ENCODE measurements around the gene TLCD5. TPM values are rescaled to one million over a fixed set of nuclear protein-coding genes. Genes with fewer than 3 reads are reported as not detected.

The TLCD5 gene
- total RNA-seq, 1 donor from 2014 or later: 6.4 TPM

DNA sequence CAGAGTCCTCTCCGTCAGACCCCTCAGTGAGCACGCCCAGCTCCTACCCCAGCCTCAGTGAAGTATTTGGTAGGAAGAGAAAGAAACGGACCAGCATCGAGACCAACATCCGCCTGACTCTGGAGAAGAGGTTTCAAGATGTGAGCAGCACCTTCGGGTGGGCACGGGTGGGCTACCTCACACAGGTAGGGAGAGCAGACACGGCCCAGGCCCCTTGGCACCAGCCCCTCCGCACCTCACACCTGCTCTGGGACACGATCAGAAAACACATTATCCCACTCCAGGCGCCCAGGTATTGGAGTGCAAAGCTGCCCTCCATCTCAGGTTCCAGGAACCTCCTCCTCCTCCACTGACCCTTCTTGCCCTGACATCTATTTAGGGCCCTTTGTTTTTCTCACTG, 17.6 kb upstream of the TLCD5 start:
- no peak for DNase-seq (ENCODE audit: low read depth, low spot score)

GRCh38 chr11:120308081-120308480, 17.0 kb upstream of the TLCD5 start:
- no peak for DNase-seq (ENCODE audit: low read depth, low spot score)

GRCh38 chr11:120310870-120311269, 14.2 kb upstream of the TLCD5 start:
- DNase-seq (ENCODE audit: low read depth, low spot score): no peak

GRCh38 chr11:120314861-120315260, 10.2 kb upstream of the TLCD5 start:
- DNase-seq (ENCODE audit: low read depth, low spot score): no peak

GRCh38 chr11:120316880-120317688, 8.0 kb upstream of the TLCD5 start:
- DNase-seq (ENCODE audit: low read depth, low spot score): no peak

DNA sequence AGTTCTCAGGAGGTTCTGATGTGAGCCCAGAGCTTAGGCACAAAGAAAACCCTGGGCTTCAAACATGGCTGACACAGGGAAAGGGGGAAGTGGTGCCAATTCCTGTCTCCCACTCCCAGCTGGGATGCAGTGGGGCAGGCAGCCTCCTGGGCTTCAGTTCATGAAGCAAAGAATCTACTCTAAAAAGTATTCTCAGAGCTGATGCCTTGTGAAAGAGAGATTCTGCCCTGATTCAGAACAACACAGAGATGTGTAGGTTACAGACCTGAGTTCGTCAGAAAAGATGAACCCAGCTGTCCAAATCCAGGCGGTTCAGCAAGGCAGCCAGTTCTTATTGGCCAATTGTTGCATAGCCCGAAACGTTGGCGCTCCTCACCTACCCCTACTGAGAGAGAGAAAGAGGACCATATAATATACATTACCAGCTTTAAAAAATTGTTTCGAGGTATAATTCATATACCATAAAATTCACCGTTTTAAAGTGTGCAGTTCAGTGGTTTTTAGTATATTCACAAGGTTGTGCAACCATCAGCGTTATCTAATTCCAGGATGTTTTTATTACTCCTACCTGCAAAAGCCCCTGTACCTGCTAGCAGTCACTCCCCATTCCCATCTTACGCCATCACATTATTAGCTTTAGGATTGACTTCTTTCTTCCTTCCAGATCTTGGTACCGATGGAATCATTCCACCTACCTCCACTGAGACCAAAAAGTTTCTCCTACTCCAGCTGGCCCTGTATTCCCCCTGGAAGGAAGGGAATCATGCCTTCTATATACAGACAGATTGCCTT, 7.2 kb upstream of the TLCD5 start:
- DNase-seq (ENCODE audit: low read depth, low spot score): no peak

DNA sequence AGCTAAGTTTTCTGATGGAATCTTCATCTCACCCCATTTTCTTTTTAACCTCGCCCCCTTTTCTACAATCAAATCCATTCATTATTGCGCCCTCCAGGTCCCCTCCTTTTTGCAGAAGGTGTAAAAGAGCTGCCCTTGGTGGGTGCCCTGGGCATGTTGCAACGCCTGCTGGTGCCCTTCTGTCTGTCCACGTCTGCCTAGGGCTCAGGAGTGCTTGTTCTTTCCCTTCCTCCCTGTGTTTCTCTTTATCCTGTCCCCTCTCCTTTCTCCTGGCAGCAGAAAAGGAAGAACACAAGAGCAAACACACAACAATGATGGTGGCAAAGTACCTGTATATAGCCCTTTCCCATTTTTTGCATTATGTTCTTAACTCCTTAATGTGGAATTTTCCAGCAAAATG, 6.2 kb upstream of the TLCD5 start:
- no peak for DNase-seq (ENCODE audit: low read depth, low spot score)

- no peak for DNase-seq (ENCODE audit: low read depth, low spot score)
These were observed 1.1 kb downstream of the TLCD5 start for GRCh38 chr11:120326228-120326627.

DNA sequence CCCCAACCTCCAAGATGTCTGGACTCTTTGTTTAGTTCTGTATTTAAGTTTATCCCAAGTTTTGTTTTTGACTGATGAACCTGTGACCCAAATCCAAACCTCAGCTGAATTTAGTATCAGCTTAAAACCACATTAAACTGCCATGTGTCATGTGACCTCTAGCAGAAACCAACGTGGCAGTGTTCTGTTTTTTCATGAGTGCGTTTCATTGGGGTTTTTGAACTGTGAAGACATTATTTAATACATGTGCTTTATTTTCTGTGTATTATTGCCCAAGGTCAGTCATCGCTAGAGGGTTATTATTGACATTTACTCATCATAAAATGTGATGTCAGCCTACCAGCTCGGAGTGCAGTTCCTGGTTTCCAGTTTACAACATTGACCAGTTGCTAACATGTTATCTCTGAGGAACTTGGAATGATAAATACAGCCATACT, 1.8 kb downstream of the TLCD5 start:
- no peak for DNase-seq (ENCODE audit: low read depth, low spot score)

- DNase-seq (ENCODE audit: low read depth, low spot score): no peak
These were observed 2.2 kb downstream of the TLCD5 start for GRCh38 chr11:120327311-120327710.

DNA sequence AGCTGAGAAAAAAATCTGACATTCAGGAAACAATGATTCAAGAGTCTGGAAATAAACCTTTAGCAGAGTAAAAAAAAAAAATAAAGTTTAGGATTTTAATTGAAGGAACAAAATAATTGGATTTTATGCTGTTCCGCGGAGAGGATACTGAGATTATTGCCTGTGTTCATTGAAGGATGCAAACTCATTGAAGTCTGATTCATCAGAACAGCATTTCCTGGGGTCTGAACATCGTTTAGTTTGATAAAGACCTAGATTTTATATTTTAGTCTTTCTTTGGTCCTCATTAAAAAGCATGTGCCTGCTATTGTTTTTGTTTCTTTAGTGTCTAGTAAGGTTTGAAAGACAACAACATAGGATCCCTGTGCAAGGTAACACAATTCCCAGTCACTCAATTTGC, 4.5 kb downstream of the TLCD5 start:
- no peak for DNase-seq (ENCODE audit: low read depth, low spot score)

GRCh38 chr11:120330045-120330444, 4.9 kb downstream of the TLCD5 start:
- DNase-seq (ENCODE audit: low read depth, low spot score): no peak

- no peak for DNase-seq (ENCODE audit: low read depth, low spot score)
These were observed 6.3 kb downstream of the TLCD5 start for GRCh38 chr11:120331301-120331996.

DNA sequence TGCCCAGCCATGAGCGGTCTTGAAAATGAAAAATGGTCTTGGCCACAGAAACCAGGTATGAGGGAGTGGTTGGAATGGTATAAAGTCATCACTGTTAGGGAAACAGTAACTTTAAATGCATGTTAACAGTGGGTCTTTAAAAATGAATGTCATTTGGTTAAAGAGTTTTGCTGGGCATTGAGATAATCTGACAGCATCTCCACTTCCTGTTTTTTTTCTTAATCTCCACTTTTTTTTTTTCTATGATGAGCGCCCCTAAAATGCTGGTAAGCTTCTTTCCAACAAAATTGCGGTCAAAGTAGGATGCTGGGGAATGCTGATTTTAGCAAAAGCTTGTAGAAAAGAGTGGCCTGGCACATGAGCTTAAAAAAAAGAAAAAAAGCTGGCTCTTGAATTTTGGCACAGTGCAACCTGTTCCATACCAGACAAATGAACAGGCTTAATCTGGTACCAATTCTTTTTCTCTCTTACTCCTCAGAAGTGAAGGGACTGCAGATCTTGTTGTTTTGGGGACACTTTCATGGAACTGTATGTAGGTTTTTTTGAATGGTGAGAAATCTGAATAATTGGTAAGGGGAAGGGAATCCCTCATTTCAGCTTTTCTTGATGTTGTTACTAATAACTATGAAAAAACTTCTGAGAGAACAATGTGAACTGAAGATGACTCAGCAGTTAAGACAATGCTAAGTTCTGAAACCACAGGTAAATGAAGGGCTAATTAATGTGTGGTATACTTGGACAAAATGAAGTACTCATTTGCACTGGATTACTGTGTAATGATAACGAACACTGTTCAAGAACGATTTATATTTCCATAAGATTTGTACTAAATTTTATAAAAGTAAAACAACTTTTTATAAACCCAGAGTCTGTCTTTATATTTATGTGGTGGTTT, 8.0 kb downstream of the TLCD5 start:
- DNase-seq (ENCODE audit: low read depth, low spot score): no peak

GRCh38 chr11:120333801-120334200, 8.7 kb downstream of the TLCD5 start:
- DNase-seq (ENCODE audit: low read depth, low spot score): no peak

DNA sequence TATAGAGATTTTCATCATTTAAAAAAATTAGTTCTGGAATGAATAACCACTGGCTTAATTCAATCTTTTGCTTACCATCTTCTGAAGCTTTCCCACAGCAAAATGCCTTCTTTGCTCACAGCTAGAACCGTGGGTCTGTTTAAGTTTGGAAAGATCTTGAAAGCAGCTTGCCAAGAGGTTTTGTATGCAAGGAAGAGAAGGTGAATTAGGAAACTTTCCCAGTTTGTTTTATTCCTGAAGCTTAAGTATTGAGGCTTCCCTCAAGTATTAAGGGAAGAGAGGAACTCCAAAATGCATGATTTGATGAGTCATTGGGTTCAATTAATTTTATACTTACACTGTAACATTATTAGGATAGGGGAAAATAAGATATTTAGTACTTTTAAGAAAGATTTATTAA, 9.2 kb downstream of the TLCD5 start:
- DNase-seq (ENCODE audit: low read depth, low spot score): no peak

GRCh38 chr11:120334894-120335462, 9.9 kb downstream of the TLCD5 start:
- peak; percentile 66 for DNase-seq (ENCODE audit: low read depth, low spot score)

- no peak for DNase-seq (ENCODE audit: low read depth, low spot score)
These were observed 10.4 kb downstream of the TLCD5 start for GRCh38 chr11:120335556-120335907.

DNA sequence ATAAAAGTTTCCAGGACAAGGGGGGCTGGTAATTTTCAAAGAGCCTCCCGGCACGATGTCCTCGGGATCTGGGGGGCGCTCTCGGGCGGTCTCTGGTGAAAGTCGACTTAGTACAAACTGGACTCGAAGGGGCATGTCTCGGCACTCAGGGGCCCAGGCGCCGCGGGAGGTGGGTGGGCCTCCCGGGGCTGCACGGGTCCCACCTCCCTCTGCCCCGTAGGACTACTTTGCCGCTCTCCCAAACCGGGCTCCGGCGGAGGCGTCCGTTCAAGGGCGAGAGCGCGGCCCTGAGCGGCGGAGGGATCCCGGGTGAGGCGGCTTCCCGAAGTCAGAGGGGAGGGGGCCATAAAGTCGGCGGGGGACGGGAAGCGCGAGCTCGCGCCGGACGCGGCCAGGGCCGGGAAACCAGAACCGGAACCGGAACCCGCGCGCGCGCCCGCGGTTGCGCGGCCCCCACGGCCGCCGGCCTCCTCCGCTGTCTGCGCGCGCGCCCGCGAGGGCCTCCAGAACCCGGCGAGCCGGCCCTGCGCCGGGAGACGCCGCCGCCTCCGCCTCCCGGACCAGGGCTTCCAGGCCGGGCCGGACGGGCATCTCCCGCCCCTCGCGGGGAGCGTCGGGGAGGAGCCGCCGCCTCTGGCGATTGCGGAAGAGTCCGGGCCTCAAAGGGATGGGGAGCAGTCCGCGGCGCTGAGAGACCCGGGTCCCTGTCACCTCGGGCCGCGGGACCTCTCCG, 11.0 kb downstream of the TLCD5 start, which contains the start of gene ARHGEF12:
ARHGEF12 (plus strand) TSS at position 506 of the 733 bp plus-strand sequence. CDS start 831 bp downstream, outside the sequence.
- peak; percentile 93 for DNase-seq (ENCODE audit: low read depth, low spot score)
